ENCODE results near the gene PSMG1.
"Not testable (repeated sequence)": the region's sequence is repeated elsewhere in the genome, so short reads cannot be mapped to it uniquely, and the experiment has no call there.

Gene PSMG1

DNA sequence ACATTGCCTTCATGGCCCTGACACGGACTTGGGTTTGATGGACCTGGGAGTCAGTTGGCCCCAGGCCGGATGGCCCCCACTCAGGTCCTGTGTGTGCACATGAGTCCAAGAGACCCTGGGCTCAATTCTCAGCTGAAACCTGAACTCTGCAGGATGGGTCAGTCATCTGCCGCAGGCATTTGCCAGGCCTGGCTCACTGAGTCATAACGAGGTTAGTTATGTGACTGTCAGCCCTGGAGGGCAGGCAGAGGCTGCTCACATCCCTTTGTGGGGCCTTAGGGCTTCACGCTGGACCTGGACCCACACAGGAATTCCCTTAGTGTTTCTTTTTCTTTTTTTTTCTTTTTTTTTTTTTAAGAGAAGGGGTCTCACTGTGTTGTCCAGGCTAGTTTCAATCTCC is 46.5 kb downstream of the PSMG1 start:
- no peak overlapping the region for H3K4me3 ChIP-seq (ENCODE audit: low read depth, low read length)
- no peak for DNase-seq (ENCODE audit: low read depth)
- no peak for TF ChIP-seq CTCF (IDR thresholded peaks at IDR 0.05; ENCODE audit: insufficient read depth, low read depth, low read length, missing control alignments)

DNA sequence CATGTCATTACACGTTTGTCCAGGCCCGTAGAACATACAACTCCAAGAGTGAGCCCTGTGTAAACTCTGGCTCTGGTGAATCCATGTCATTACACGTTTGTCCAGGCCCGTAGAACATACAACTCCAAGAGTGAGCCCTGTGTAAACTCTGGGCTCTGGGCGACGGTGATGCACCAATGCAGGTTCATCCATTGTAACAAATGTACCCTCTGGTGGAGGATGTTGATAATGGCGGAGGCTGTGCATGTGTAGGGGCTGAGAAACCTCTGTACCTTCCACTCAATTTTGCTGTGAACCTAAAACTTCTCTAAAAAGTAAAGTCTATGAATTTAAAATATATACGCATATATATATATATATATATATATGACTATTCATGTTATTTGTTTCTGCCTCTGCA is 47.1 kb downstream of the PSMG1 start:
- DNase-seq (ENCODE audit: low read depth) = peak; percentile 17
- TF ChIP-seq CTCF (IDR thresholded peaks at IDR 0.05; ENCODE audit: insufficient read depth, low read depth, low read length, missing control alignments) = peak; percentile 11
- H3K4me3 ChIP-seq (ENCODE audit: low read depth, low read length) = not testable (repeated sequence)

DNA sequence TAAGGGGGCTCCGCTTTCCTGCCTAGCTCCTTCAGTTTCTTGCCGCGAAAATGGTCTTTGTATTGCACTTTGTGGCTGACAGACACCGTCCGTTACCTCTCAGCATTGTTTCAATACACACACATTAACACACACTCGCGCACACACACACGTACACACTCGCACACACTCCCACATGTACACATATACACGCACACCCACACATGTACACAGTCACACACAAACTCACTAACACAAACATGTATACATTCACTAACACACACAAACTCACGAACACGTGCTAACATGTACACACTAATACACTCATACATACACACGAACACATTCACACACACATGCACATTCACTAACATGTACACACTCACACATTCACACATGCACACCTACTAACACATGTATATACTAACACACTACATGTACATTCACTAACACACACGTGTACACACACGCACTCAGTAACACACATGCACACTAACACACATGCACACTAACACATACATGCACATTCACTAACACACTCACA is 48.9 kb downstream of the PSMG1 start:
- DNase-seq (ENCODE audit: low read depth) = no peak
- TF ChIP-seq CTCF (IDR thresholded peaks at IDR 0.05; ENCODE audit: insufficient read depth, low read depth, low read length, missing control alignments) = no peak

GRCh38 chr21:39132248-39132647 is 51.0 kb downstream of the PSMG1 start:
- no peak for DNase-seq (ENCODE audit: low read depth)
- H3K4me3 ChIP-seq (ENCODE audit: low read depth, low read length) = no peak overlapping the region
- no peak for TF ChIP-seq CTCF (IDR thresholded peaks at IDR 0.05; ENCODE audit: insufficient read depth, low read depth, low read length, missing control alignments)

More for the DNA sequence above, 48.9 kb downstream of the PSMG1 start:
- H3K4me3 ChIP-seq (ENCODE audit: low read depth, low read length) = no peak overlapping the region

DNA sequence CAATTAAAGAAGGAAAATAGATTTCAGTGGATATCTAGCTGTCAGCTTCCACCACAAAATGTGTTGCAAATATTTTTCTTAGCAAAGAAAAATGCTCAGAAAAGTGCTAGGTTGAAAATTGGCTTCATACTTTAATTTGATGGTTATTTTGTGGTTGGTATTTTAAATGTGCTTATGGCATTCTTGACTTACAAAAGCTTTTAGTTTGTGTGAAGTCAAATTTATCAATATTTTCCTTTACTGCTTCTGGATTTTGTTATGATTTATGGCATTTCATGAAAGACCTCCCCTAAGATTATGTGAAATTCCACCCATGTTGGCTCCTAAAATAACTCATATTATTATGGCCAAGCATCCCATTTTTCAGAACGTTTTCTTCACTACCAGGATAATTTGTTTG is 51.5 kb downstream of the PSMG1 start:
- TF ChIP-seq CTCF (IDR thresholded peaks at IDR 0.05; ENCODE audit: insufficient read depth, low read depth, low read length, missing control alignments) = no peak
- H3K4me3 ChIP-seq (ENCODE audit: low read depth, low read length) = no peak overlapping the region
- no peak for DNase-seq (ENCODE audit: low read depth)

DNA sequence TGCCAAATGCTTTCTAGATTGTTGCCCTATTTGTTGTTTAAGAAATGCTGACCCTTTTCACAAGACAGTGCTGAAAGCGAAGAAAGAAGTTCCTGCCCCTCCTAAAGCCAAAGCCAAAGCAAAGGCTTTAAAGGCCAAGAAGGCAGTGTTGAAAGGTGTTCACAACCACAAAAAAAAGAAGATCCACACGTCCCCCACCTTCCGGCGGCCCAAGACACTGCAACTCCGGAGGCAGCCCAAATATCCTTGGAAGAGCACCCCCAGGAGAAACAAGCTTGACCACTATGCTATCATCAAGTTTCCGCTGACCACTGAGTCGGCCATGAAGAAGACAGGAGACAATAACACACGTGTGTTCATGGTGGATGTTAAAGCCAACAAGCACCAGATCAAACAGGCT is 55.7 kb downstream of the PSMG1 start:
- no peak for DNase-seq (ENCODE audit: low read depth)
- no peak overlapping the region for H3K4me3 ChIP-seq (ENCODE audit: low read depth, low read length)
- TF ChIP-seq CTCF (IDR thresholded peaks at IDR 0.05; ENCODE audit: insufficient read depth, low read depth, low read length, missing control alignments) = no peak

GRCh38 chr21:39126486-39126806 is 56.8 kb downstream of the PSMG1 start:
- no peak for TF ChIP-seq CTCF (IDR thresholded peaks at IDR 0.05; ENCODE audit: insufficient read depth, low read depth, low read length, missing control alignments)
- H3K4me3 ChIP-seq (ENCODE audit: low read depth, low read length) = no peak overlapping the region
- DNase-seq (ENCODE audit: low read depth) = no peak
